Non-pigmented ciliary epithelial cell (primary cell): ENCODE results near the gene UTP4.
"Not testable (repeated sequence)": the region's sequence is repeated elsewhere in the genome, so short reads cannot be mapped to it uniquely, and the experiment has no call there.

Experiments
- DNase-seq: peaks from one replicate; pipeline ENCODE4 v3.0.0-alpha.2; 2010; ENCODE audit warnings: low read depth

Gene UTP4

GRCh38 chr16:69131167-69131838, 1.1 kb upstream of the UTP4 start:
- DNase-seq = no peak

- no peak for DNase-seq
Observed at GRCh38 chr16:69131839-69132423, 518 bp upstream of the UTP4 start.

- DNase-seq = no peak
Observed at GRCh38 chr16:69133373-69133954, 1.0 kb downstream of the UTP4 start.

GRCh38 chr16:69138608-69139007, 6.2 kb downstream of the UTP4 start:
- no peak for DNase-seq

GRCh38 chr16:69139464-69139863, 7.0 kb downstream of the UTP4 start:
- not testable (repeated sequence) for DNase-seq

GRCh38 chr16:69141014-69141413, 8.6 kb downstream of the UTP4 start:
- DNase-seq = no peak

- no peak for DNase-seq
Observed at GRCh38 chr16:69141936-69142335, 9.5 kb downstream of the UTP4 start.

- DNase-seq = no peak
Observed at GRCh38 chr16:69143116-69143515, 10.7 kb downstream of the UTP4 start.

- DNase-seq = no peak
Observed at GRCh38 chr16:69145658-69146057, 13.2 kb downstream of the UTP4 start.

GRCh38 chr16:69149621-69150020, 17.2 kb downstream of the UTP4 start:
- DNase-seq = not testable (repeated sequence)

- DNase-seq = no peak
Observed at GRCh38 chr16:69150146-69150865, 17.9 kb downstream of the UTP4 start.

- no peak for DNase-seq
Observed at GRCh38 chr16:69157196-69157595, 24.7 kb downstream of the UTP4 start.

GRCh38 chr16:69160192-69160591, 27.7 kb downstream of the UTP4 start:
- no peak for DNase-seq

- no peak for DNase-seq
Observed at GRCh38 chr16:69165584-69165983, 33.1 kb downstream of the UTP4 start.

GRCh38 chr16:69166221-69166833, 33.9 kb downstream of the UTP4 start:
- DNase-seq = no peak

- no peak for DNase-seq
Observed at GRCh38 chr16:69166946-69167930, 34.8 kb downstream of the UTP4 start.

GRCh38 chr16:69169051-69169450, 36.6 kb downstream of the UTP4 start:
- no peak for DNase-seq

- DNase-seq = no peak
Observed at GRCh38 chr16:69169607-69170352, 37.3 kb downstream of the UTP4 start.

GRCh38 chr16:69171325-69172084, 39.1 kb downstream of the UTP4 start:
- no peak for DNase-seq
